GM06990 (cell line): ENCODE measurements around the gene CATSPERD.

Source experiments
- DNase-seq: peaks from one replicate; pipeline ENCODE4 v3.0.0-alpha.2; 2011; ENCODE audit not compliant: insufficient read length; ENCODE audit errors: extremely low read depth
- H3K27me3 ChIP-seq: replicated peaks from 2 replicates; pipeline ENCODE4 v1.6.0; 2011; ENCODE audit warnings: low read length; ENCODE audit not compliant: control insufficient read depth, insufficient read depth
- H3K36me3 ChIP-seq: 2 replicates; pipeline ENCODE4 v1.5.1; 2011; ENCODE audit warnings: low read length; ENCODE audit not compliant: control insufficient read depth, insufficient read depth
- H3K4me3 ChIP-seq: replicated peaks from 2 replicates; pipeline ENCODE4 v1.5.1; 2011; ENCODE audit warnings: low read depth, mild to moderate bottlenecking, control low read depth, low read length
- CTCF ChIP-seq: IDR thresholded peaks from 2 replicates; pipeline ENCODE4 v1.5.1; 2011; ENCODE audit warnings: low read length, control low read depth, mild to moderate bottlenecking, inconsistent platforms; ENCODE audit not compliant: insufficient read depth, poor library complexity, severe bottlenecking

The CATSPERD gene

GRCh38 chr19:5803752-5804515 lies 83.5 kb downstream of the CATSPERD start:
- Histone ChIP-seq H3K4me3 (no peak overlapping the region; the same call in 1 of the 2 replicates), H3K27me3 (peaks cover 3% of the 10 kb centered on the region; the same call in 1 of the 2 replicates), H3K36me3 (no peaks in the 10 kb centered on the region)
- TF ChIP-seq CTCF, result peak; percentile 96
- peak; percentile 91 for DNase-seq

GRCh38 chr19:5804516-5805461 lies 84.4 kb downstream of the CATSPERD start, which contains the start of gene NRTN:
Gene NRTN (plus strand): TSS chr19:5805067. CDS start chr19:5824166, 19,099 bp downstream.
- no peak for DNase-seq
- no peak for TF ChIP-seq CTCF
- Histone ChIP-seq H3K4me3 (no peak within 1 kb of the TSS; the same call in 1 of the 2 replicates), H3K36me3 (no peaks in the 10 kb centered on the region), H3K27me3 (no peaks in the 10 kb centered on the region; the same call in 1 of the 2 replicates)

- no peaks in the 10 kb centered on the region for H3K36me3 ChIP-seq
- TF ChIP-seq CTCF, result peak; percentile 50
- no peak overlapping the region for H3K4me3 ChIP-seq
- no peaks in the 10 kb centered on the region; the same call in 1 of the 2 replicates for H3K27me3 ChIP-seq
- DNase-seq, result no peak
These were observed 85.2 kb downstream of the CATSPERD start for GRCh38 chr19:5805462-5806132.

GRCh38 chr19:5806133-5806489 lies 85.7 kb downstream of the CATSPERD start:
- no peak for DNase-seq
- no peaks in the 10 kb centered on the region; the same call in 1 of the 2 replicates for H3K27me3 ChIP-seq
- no peak overlapping the region for H3K4me3 ChIP-seq
- no peaks in the 10 kb centered on the region for H3K36me3 ChIP-seq
- TF ChIP-seq CTCF, result no peak

- Histone ChIP-seq H3K4me3 (no peak overlapping the region), H3K27me3 (no peaks in the 10 kb centered on the region; the same call in 1 of the 2 replicates), H3K36me3 (no peaks in the 10 kb centered on the region)
- TF ChIP-seq CTCF, result no peak
- no peak for DNase-seq
These were observed 86.5 kb downstream of the CATSPERD start for GRCh38 chr19:5806905-5807304.
